ENCODE results near the gene SDK1.

The SDK1 gene

GRCh38 chr7:4174016-4174415 is 873.0 kb downstream of the SDK1 start:
- DNase-seq = no peak

DNA sequence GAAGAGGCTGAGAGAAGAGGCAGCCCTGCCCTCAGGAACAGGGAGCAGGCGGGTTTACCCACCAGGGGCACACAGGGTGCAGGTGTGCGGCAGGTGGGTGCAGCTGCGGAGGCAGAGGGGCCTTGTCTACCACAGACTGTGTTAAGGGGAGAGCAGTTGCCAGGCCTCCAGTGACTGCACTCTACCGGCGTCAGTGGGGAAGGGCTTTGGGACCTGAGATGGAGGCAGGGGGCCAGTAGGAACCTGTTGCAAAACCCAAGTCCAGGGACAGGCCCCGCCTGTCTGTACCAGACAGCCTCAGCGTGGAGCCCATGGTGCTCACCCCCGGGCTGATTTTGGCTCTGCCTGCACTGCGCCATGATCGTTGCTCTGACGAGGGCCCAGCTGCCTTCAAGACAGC is 873.4 kb downstream of the SDK1 start:
- no peak for DNase-seq

DNA sequence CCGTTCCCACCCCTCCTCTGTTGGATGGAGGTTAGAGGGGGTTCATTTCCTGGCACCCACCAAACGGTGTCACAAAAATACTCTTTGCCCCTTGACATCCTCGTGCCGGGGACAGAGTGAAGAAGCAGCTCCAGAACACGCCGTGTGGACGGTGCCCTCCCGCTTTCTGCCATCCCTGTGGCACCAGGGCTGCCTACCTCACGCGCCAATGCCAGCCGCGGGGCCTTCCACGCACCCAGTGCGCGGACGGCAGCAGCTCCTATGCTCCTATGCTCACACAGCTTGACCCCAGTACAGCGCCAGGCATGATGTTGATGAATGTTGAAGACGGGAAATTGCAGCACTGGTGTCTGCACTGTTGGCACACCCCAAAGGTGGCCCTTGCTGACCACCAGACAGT is 873.8 kb downstream of the SDK1 start:
- no peak for DNase-seq

GRCh38 chr7:4175346-4175973 is 874.4 kb downstream of the SDK1 start:
- DNase-seq = no peak

DNA sequence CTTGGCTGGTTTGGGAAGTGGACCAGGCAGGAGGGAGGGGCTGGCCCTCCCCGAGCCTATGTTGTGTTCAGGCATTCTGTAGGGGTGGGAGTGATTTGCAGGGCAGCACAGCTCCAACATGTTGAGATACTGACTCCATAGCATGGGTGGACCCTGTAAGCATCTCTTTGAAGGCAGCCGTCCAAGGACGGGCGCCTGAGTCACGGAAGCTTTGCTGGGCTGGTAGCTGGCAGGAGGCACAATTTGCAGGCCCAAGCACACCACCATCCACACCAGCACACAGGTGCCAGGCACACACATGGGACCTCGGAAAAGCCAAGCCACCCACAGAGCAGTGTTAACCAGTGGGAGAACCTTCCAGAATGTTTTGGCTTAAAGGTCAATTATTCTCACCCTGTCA is 875.9 kb downstream of the SDK1 start:
- DNase-seq = no peak

GRCh38 chr7:4178416-4178815 is 877.4 kb downstream of the SDK1 start:
- DNase-seq = no peak

- no peak for DNase-seq
Measured at GRCh38 chr7:4178916-4179687, 878.0 kb downstream of the SDK1 start.

- no peak for DNase-seq
Measured at GRCh38 chr7:4179688-4180380, 878.8 kb downstream of the SDK1 start.

GRCh38 chr7:4181446-4181845 is 880.4 kb downstream of the SDK1 start:
- no peak for DNase-seq

GRCh38 chr7:4182605-4183300 is 881.7 kb downstream of the SDK1 start:
- DNase-seq = no peak

- DNase-seq = no peak
Measured at GRCh38 chr7:4184653-4185052, 883.6 kb downstream of the SDK1 start.

DNA sequence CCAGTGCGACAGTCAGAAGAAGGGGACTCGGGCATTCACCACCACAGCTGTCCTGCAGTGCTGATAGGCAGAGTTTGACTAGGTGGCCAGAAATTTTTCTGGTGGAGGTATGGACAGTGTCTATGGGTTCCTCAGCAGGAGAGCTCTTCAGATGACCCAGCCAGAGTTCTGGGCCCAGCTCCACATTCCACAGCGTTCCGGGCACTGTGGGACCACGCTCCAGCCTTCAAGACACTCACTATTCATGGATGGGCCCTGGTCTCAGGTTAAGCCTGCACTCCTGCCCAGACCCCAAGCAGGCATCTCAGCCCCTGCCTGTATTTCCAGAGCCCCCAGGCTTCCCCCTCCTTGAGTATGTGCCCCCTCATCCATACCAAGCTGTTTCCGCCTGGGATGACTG is 884.1 kb downstream of the SDK1 start:
- no peak for DNase-seq

GRCh38 chr7:4185721-4186512 is 884.9 kb downstream of the SDK1 start:
- DNase-seq = no peak

- DNase-seq = no peak
Measured at GRCh38 chr7:4186513-4186780, 885.4 kb downstream of the SDK1 start.

DNA sequence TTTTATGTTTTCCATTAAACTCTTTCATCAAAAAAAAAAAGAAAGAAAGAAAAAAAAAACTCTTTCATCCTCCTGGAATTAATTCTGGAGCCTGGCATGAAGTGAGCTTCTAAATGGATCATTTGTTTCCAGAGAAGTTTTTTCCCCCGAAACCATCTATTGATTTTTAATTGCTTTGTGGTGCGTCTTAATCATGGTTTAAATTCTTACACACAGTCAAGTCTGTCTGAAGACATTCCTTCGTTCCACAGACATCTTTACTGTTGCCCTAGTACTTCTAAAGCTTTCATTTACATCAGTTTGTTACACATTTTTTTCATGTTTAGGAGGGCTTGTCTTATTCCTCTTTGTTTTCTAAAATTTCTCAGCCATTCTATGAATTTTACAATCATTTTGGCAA is 887.6 kb downstream of the SDK1 start:
- no peak for DNase-seq

GRCh38 chr7:4189131-4189570 is 888.1 kb downstream of the SDK1 start:
- DNase-seq = peak; percentile 65

DNA sequence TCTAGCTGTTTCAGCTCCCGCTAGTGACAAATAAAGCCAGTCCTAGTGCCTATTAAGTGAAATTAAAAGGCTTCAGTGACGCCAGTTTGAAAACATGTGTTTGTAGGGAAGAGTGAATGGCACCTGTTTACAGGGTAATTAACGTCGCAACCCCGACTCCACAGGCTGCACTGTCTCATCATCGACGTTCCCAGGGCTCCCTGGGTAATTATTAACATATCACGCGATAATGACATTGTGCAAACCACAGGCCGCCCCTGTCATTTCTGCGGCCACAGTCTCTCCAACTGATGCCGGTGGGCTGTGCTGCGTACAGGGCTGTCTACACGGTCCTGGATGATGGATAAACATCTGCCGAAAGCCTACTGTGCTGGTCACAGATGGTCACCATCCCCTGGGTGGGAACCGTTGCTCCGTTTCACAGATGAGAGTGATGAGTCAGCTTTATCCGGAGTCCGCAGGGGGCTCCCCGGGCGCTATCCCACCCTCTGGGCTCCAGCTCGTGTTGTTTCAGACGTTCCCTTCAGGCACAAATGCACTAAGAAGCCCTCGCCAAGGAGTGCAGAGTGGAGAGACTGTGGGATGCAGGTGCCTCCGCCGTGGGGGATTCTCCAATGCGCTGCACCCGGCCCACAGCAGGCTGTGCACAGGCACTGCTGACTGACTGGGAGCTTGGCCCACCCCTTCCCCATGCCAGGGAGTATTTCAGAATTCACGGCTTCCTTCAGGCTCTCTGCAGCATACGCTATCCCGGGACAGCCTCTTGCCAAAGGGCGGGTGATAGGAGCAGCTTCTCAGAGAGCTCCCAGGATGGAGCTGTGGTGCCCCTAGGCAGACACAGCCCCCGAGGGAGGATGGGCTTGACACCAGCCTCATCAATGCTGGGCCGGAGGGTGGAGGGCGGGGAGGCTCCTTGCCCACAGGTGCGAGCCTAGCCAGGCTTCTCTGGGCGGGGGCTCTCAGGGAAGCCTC is 889.2 kb downstream of the SDK1 start:
- no peak for DNase-seq

- DNase-seq = no peak
Measured at GRCh38 chr7:4191046-4191445, 890.0 kb downstream of the SDK1 start.

GRCh38 chr7:4191525-4191924 is 890.5 kb downstream of the SDK1 start:
- DNase-seq = no peak

GRCh38 chr7:4195660-4196059 is 894.6 kb downstream of the SDK1 start:
- no peak for DNase-seq

DNA sequence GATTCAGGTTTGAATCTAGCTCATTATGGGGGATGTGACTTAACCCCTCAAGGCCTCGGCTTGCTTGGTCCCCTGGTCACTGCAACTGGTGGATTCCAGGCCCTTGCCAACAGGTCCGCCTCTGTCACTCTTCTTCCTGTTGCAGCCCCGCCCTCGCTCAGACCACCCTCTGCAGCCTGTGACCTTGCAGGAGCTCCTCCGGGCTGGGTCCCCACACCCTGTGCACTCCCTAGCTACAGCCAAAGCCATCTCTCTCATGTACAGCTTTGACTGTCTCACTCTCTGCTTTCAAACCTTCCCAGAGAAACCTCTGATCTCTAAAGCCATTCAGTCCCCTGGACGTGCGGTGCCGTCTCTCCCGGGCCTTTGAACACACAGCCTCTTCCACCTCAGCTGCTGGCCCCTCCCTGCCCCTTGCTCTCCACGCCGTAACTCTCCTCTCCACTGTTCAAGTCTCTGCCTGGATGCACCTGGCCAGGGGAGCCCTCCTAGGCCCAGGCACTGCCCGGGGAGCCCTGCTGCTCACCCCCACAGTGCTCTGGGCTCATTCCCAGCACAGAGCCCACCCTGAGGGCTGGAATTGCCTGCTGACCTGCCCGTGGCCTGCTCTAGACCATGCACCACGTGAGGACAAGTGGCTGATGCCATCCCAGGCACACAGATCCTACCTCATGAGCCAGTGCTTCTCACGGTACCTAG is 895.2 kb downstream of the SDK1 start:
- no peak for DNase-seq

All from NCI-H526 treated with DMSO at 0.1 percent for 48 hours (cell line).